Activated naive CD8-positive, alpha-beta T cell treated with anti-CD3 and anti-CD28 coated beads, Interleukin-2, amount 50 U/mL, for 24 hours (primary cell): ENCODE data around the gene TARS2.

ENCODE experiments used
- ATAC-seq: fragments of 150-1000 bp; cut with Tn5 transposase; one replicate; pipeline ENCODE4 v1.10.0; 2021
- DNase-seq: peaks from one replicate; pipeline ENCODE4 v3.0.0; 2021
- H3K27ac Mint-ChIP-seq: one replicate; pipeline ENCODE4 v1.8.0; 2021; ENCODE audit warnings: mild to moderate bottlenecking, mixed read lengths
- H3K27me3 Mint-ChIP-seq: one replicate; pipeline ENCODE4 v1.8.0; 2021; ENCODE audit warnings: mixed read lengths
- H3K36me3 Mint-ChIP-seq: one replicate; pipeline ENCODE4 v1.8.0; 2021; ENCODE audit warnings: low read depth, mixed read lengths
- H3K4me1 Mint-ChIP-seq: one replicate; pipeline ENCODE4 v1.8.0; 2021; ENCODE audit warnings: mixed read lengths
- H3K4me3 Mint-ChIP-seq: one replicate; pipeline ENCODE4 v1.8.0; 2021; ENCODE audit warnings: mild to moderate bottlenecking, moderate library complexity, mixed read lengths
- H3K9me3 Mint-ChIP-seq: one replicate; pipeline ENCODE4 v1.8.0; 2021; ENCODE audit warnings: mixed read lengths

TARS2 gene

GRCh38 chr1:150552911-150553289, 65.7 kb downstream of the TARS2 start:
- no peaks in the 10 kb centered on the region for H3K9me3 Mint-ChIP-seq
- H3K4me3 Mint-ChIP-seq, result no peak overlapping the region
- ATAC-seq (no peak), DNase-seq (no peak)
- peaks cover 25% of the 10 kb centered on the region for H3K27me3 Mint-ChIP-seq
- no peaks in the 10 kb centered on the region for H3K36me3 Mint-ChIP-seq
- no peak overlapping the region for H3K27ac Mint-ChIP-seq
- peaks cover 26% of the 10 kb centered on the region for H3K4me1 Mint-ChIP-seq

DNA sequence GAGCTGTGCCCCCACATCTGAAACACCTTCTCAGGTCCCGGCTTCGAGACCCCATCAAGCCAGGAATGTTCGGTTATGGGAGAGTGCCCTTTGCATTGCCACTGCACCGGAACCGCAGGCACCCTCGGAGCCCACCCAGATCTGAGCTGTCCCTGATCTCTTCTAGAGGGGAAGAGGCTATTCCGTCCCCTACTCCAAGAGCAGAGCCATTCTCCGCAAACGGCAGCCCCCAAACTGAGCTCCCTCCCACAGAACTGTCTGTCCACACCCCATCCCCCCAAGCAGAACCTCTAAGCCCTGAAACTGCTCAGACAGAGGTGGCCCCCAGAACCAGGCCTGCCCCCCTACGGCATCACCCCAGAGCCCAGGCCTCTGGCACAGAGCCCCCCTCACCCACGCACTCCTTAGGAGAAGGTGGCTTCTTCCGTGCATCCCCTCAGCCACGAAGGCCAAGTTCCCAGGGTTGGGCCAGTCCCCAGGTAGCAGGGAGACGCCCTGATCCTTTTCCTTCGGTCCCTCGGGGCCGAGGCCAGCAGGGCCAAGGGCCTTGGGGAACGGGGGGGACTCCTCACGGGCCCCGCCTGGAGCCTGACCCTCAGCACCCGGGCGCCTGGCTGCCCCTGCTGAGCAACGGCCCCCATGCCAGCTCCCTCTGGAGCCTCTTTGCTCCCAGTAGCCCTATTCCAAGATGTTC, 66.3 kb downstream of the TARS2 start:
- peaks cover 24% of the 10 kb centered on the region for H3K4me1 Mint-ChIP-seq

GRCh38 chr1:150554086-150554452, 66.8 kb downstream of the TARS2 start:
- Mint-ChIP-seq H3K9me3 (no peaks in the 10 kb centered on the region), H3K36me3 (no peaks in the 10 kb centered on the region), H3K4me1 (peaks cover 23% of the 10 kb centered on the region), H3K27ac (no peak overlapping the region), H3K4me3 (no peak overlapping the region), H3K27me3 (peaks cover 21% of the 10 kb centered on the region)
- ATAC-seq (no peak), DNase-seq (no peak)

More for the DNA sequence above, 66.3 kb downstream of the TARS2 start:
- no peaks in the 10 kb centered on the region for H3K9me3 Mint-ChIP-seq
- ATAC-seq (no peak), DNase-seq (no peak)
- H3K36me3 Mint-ChIP-seq, result no peaks in the 10 kb centered on the region
- no peak overlapping the region for H3K27ac Mint-ChIP-seq
- H3K27me3 Mint-ChIP-seq, result peaks cover 22% of the 10 kb centered on the region
- no peak overlapping the region for H3K4me3 Mint-ChIP-seq

DNA sequence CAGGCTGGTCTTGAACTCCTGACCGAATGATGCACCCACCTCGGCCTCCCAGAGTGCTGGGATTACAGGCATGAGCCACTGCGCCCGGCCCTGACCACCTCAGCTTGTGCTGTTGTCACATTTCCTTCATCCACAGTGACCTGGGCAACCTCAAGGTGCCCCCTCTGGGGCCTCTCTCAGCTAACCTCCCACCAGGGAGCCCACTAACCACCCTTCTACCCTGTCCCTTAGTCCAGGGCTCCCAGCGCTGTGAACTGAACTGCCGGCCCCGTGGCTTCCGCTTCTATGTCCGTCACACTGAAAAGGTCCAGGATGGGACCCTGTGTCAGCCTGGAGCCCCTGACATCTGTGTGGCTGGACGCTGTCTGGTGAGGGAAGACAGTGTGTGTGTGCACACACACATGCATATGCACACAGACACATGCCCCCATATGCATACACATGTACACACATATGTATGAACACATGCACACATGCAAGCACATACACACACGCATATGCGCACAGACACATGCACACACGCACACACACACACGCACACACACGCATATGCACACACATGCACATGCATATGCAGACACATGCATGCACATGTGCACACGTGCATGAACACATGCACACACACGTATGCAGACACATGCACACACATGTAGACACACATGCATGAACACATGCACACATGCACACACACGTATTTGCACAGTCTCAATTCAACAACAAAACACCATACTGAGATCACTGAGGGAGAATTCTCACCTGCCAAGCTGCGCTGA, 68.2 kb downstream of the TARS2 start:
- peaks cover 23% of the 10 kb centered on the region for H3K4me1 Mint-ChIP-seq
- no peaks in the 10 kb centered on the region for H3K9me3 Mint-ChIP-seq
- peaks cover 13% of the 10 kb centered on the region for H3K27me3 Mint-ChIP-seq
- H3K36me3 Mint-ChIP-seq, result no peaks in the 10 kb centered on the region
- H3K27ac Mint-ChIP-seq, result no peak overlapping the region
- H3K4me3 Mint-ChIP-seq, result no peak overlapping the region
- ATAC-seq, result no peak
- DNase-seq, result no peak

- no peaks in the 10 kb centered on the region for H3K36me3 Mint-ChIP-seq
- no peak for ATAC-seq
- H3K4me1 Mint-ChIP-seq, result peaks cover 25% of the 10 kb centered on the region
- H3K4me3 Mint-ChIP-seq, result no peak overlapping the region
- H3K9me3 Mint-ChIP-seq, result no peaks in the 10 kb centered on the region
- H3K27ac Mint-ChIP-seq, result no peak overlapping the region
- H3K27me3 Mint-ChIP-seq, result peaks cover 6% of the 10 kb centered on the region
- no peak for DNase-seq
Measured at GRCh38 chr1:150555971-150556865, 69.0 kb downstream of the TARS2 start.

DNA sequence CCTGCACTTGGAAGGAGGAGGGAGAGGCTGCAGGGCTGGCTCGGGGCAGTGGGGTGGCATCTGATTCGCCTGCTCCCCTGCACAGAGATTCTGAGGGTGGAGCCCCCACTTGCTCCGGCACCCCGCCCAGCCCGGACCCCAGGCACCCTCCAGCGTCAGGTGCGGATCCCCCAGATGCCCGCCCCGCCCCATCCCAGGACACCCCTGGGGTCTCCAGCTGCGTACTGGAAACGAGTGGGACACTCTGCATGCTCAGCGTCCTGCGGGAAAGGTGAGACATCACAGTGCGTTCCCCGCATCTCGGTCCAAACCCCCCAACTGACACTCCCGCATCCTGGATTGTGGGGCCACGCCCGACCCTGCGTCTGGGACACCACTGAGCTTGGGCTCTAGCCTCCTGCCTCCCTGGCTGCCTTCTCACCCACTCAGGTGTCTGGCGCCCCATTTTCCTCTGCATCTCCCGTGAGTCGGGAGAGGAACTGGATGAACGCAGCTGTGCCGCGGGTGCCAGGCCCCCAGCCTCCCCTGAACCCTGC, 69.9 kb downstream of the TARS2 start:
- Mint-ChIP-seq H3K27ac (no peak overlapping the region), H3K36me3 (no peaks in the 10 kb centered on the region), H3K27me3 (no peaks in the 10 kb centered on the region), H3K4me1 (peaks cover 21% of the 10 kb centered on the region), H3K9me3 (no peaks in the 10 kb centered on the region), H3K4me3 (no peak overlapping the region)
- DNase-seq (no peak), ATAC-seq (no peak)
